ENCODE results near the gene APC2.

The APC2 gene

DNA sequence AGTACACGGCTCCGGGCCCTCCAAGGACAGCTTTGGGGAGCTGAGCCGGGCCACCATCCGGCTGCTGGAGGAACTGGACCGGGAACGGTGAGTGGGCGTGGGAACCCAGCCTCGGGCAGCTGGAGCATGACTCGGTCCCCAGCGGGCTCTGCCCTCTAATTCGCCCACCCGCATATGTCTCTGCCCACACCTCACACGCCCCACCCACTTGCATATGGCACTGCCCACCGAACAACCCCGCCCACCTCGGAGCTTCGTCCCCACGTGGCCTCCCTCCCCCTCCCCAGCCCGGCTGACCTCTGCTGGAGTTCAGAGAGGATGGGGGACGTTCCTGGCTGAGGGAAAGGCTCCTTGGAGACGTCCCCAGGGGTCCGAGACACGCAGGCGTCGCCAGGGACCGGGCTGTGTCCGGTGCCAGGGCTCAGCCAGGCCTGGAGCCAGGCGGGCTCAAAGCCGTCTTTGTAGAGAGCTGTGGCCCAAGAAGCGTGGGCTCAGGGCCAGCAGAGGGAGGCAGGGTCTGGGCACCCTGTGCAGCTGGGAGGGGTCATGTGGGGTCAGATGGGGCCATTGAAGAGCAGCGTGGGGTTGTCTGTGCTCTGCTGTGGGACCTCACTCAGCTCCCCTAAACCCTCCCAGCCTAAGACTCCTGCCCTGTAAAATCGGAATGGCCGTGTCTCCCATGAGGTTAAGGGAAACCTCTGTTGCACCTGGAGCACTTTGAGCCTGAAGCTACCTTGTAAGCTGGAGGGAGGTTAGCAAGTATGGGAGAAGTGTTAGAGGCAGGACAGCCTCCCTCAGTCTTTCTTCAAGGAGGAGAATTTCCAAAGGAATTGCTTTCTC is 3.8 kb downstream of the APC2 start:
- H3K4me3 ChIP-seq (ENCODE audit: low read length) = no peak overlapping the region
- H3K4me1 ChIP-seq (ENCODE audit: low read length) = peaks cover 6% of the 10 kb centered on the region
- no peak overlapping the region for H2AFZ ChIP-seq (ENCODE audit: low read depth, low read length)
- no peak overlapping the region for H3K27ac ChIP-seq (ENCODE audit: low read length)
- H3K27me3 ChIP-seq (ENCODE audit: low read depth, low read length) = no peaks in the 10 kb centered on the region
- no peaks in the 10 kb centered on the region for H3K79me2 ChIP-seq (ENCODE audit: low read length)
- TF ChIP-seq CTCF (IDR thresholded peaks at IDR 0.05; ENCODE audit: low read depth, low read length) = no peak
- TF ChIP-seq EZH2phosphoT487 (IDR thresholded peaks at IDR 0.05; ENCODE audit: low read depth) = no peak
- H3K36me3 ChIP-seq (replicated peaks; ENCODE audit: low read depth, low read length) = no peaks in the 10 kb centered on the region
- H3K9me3 ChIP-seq (ENCODE audit: insufficient read depth, low read length) = no peaks in the 10 kb centered on the region
- H3K4me2 ChIP-seq (ENCODE audit: low read length) = no peak overlapping the region
- H3K9ac ChIP-seq (ENCODE audit: low read length) = no peak overlapping the region
- peaks cover 3% of the 10 kb centered on the region; the same call in 1 of the 2 replicates for H4K20me1 ChIP-seq (ENCODE audit: insufficient read depth, low read length)

DNA sequence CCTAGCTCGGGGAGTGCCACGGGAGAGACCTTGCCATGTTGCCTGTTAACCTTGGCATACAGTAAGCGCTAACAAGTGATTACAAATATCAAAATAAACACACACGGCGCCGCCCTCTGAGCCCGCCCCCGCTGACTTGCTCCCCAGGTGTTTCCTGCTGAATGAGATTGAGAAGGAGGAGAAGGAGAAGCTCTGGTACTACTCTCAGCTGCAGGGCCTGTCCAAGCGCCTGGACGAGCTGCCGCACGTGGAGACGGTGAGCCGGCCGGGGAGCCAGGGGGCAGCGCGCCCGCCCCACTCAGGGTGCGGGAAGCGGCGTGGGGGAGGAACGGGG is 5.0 kb downstream of the APC2 start:
- Histone ChIP-seq H3K9me3 (ENCODE audit: insufficient read depth, low read length) (no peaks in the 10 kb centered on the region), H3K4me2 (ENCODE audit: low read length) (no peak overlapping the region), H4K20me1 (ENCODE audit: insufficient read depth, low read length) (peaks cover 3% of the 10 kb centered on the region; the same call in 1 of the 2 replicates), H3K27me3 (ENCODE audit: low read depth, low read length) (no peaks in the 10 kb centered on the region), H3K4me1 (ENCODE audit: low read length) (peaks cover 7% of the 10 kb centered on the region), H2AFZ (ENCODE audit: low read depth, low read length) (no peak overlapping the region), H3K79me2 (ENCODE audit: low read length) (no peaks in the 10 kb centered on the region), H3K9ac (ENCODE audit: low read length) (no peak overlapping the region), H3K36me3 (replicated peaks; ENCODE audit: low read depth, low read length) (no peaks in the 10 kb centered on the region), H3K27ac (ENCODE audit: low read length) (no peak overlapping the region), H3K4me3 (ENCODE audit: low read length) (no peak overlapping the region)
- TF ChIP-seq EZH2phosphoT487 (IDR thresholded peaks at IDR 0.05; ENCODE audit: low read depth) (no peak), CTCF (IDR thresholded peaks at IDR 0.05; ENCODE audit: low read depth, low read length) (no peak)

DNA sequence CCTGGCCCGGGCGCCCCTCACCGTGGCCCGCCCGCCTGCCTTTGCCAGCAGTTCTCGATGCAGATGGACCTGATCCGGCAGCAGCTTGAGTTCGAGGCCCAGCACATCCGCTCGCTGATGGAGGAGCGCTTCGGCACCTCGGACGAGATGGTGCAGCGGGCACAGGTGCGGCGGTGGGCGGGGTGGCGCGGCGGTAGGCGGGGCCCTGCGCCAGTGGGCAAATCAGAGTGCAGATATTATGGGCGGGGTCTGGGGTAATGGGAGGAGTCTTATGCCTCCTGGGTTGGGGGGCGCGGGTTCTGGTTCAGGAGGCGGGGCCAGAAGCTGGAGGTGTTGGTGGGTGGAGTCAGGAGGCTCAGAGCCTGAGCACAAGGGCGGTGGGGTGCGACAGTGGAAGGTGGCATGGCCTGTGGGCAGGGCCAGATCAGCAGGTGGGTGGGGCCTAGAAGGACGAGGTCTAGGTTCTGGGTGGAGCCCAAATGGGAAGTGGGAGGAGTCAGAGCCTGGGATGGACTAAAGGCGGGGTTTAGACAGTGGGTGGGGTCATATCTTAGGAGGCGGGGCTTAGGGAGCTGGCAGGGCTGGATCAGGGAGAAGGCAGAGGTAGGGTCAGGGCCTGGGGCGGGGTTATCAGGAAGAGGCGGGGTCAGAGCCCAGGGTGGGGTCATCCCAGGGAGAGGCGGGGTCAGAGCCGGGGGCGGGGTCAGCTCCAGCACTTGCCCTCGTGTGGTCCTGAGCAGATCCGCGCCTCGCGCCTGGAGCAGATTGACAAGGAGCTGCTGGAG is 5.6 kb downstream of the APC2 start:
- H3K79me2 ChIP-seq (ENCODE audit: low read length) = no peaks in the 10 kb centered on the region
- no peak overlapping the region for H3K9ac ChIP-seq (ENCODE audit: low read length)
- no peak overlapping the region for H3K27ac ChIP-seq (ENCODE audit: low read length)
- peaks cover 3% of the 10 kb centered on the region; the same call in 1 of the 2 replicates for H4K20me1 ChIP-seq (ENCODE audit: insufficient read depth, low read length)
- H3K27me3 ChIP-seq (ENCODE audit: low read depth, low read length) = no peaks in the 10 kb centered on the region
- no peaks in the 10 kb centered on the region for H3K36me3 ChIP-seq (replicated peaks; ENCODE audit: low read depth, low read length)
- H3K4me2 ChIP-seq (ENCODE audit: low read length) = no peak overlapping the region
- H3K4me3 ChIP-seq (ENCODE audit: low read length) = no peak overlapping the region
- no peaks in the 10 kb centered on the region for H3K9me3 ChIP-seq (ENCODE audit: insufficient read depth, low read length)
- TF ChIP-seq CTCF (IDR thresholded peaks at IDR 0.05; ENCODE audit: low read depth, low read length) (no peak), EZH2phosphoT487 (IDR thresholded peaks at IDR 0.05; ENCODE audit: low read depth) (no peak)
- no peak overlapping the region for H2AFZ ChIP-seq (ENCODE audit: low read depth, low read length)
- H3K4me1 ChIP-seq (ENCODE audit: low read length) = peaks cover 7% of the 10 kb centered on the region
